ENCODE results near the gene KXD1. TPM values are rescaled to one million over a fixed set of nuclear protein-coding genes. Genes with fewer than 3 reads are reported as not detected.

Gene KXD1
- total and polyA plus RNA-seq, 2 donors (not counting 1 experiment from before 2014, with no cell fraction given), result 63.3 to 108 TPM

DNA sequence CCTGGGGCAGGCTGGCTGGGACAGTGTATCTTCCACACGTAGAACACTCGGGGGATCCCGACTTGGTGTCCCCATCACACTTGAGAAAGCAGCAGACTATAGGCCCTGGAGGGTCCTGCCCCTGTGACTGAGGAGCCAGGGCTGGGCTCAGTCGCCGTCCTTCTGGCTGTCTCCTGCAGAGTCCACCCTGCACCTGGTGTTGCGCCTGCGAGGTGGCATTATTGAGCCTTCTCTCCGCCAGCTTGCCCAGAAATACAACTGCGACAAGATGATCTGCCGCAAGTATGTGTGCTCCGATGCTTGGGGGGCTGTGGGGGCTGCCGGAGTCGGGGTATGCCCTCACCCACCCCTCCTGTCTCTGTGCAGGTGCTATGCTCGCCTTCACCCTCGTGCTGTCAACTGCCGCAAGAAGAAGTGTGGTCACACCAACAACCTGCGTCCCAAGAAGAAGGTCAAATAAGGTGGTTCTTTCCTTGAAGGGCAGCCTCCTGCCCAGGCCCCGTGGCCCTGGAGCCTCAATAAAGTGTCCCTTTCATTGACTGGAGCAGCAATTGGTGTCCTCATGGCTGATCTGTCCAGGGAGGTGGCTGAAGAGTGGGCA lies 17.1 kb downstream of the KXD1 start:
- Histone ChIP-seq H2AFZ (ENCODE audit: low read length) (no peak overlapping the region), H3K9me3 (ENCODE audit: control insufficient read depth, insufficient read depth, low read depth, low read length) (no peaks in the 10 kb centered on the region), H3K9ac (ENCODE audit: insufficient read depth, low read length) (no peak overlapping the region), H3K27me3 (ENCODE audit: control insufficient read depth, insufficient read depth, low read length) (no peaks in the 10 kb centered on the region), H3K36me3 (ENCODE audit: control insufficient read depth, insufficient read depth, low read length) (peaks cover 22% of the 10 kb centered on the region), H4K20me1 (ENCODE audit: control insufficient read depth, extremely low read depth, insufficient read depth, low read length) (peaks cover 5% of the 10 kb centered on the region), H3K4me1 (ENCODE audit: control insufficient read depth, extremely low read depth, insufficient read depth, low read length) (peaks cover 8% of the 10 kb centered on the region), H3K27ac (ENCODE audit: insufficient read depth, low read length) (no peak overlapping the region), H3K4me3 (replicated peaks in 1 of 4; ENCODE audit: control extremely low read depth in 1 of 4, insufficient read depth in 1 of 4, low read depth in 3 of 4, low read length in 4 of 4) (no peak overlapping the region), H3K79me2 (ENCODE audit: control insufficient read depth, insufficient read depth, low read length) (peaks cover 24% of the 10 kb centered on the region), H3K4me2 (ENCODE audit: extremely low read depth, insufficient read depth, low read length) (no peak overlapping the region)
- TF ChIP-seq, protein P1, sequence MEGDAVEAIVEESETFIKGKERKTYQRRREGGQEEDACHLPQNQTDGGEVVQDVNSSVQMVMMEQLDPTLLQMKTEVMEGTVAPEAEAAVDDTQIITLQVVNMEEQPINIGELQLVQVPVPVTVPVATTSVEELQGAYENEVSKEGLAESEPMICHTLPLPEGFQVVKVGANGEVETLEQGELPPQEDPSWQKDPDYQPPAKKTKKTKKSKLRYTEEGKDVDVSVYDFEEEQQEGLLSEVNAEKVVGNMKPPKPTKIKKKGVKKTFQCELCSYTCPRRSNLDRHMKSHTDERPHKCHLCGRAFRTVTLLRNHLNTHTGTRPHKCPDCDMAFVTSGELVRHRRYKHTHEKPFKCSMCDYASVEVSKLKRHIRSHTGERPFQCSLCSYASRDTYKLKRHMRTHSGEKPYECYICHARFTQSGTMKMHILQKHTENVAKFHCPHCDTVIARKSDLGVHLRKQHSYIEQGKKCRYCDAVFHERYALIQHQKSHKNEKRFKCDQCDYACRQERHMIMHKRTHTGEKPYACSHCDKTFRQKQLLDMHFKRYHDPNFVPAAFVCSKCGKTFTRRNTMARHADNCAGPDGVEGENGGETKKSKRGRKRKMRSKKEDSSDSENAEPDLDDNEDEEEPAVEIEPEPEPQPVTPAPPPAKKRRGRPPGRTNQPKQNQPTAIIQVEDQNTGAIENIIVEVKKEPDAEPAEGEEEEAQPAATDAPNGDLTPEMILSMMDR (conservative IDR thresholded peaks at IDR 0.05 in 1 of 2, IDR thresholded peaks at IDR 0.05 in 1 of 2; ENCODE audit: low read depth in 1 of 2, low read length in 2 of 2), result no peak
- no peak for TF ChIP-seq EZH2 (IDR thresholded peaks at IDR 0.05; ENCODE audit: low read length, missing control alignments)
- no peak for DNase-seq (ENCODE audit: low read depth in 2 of 2)

DNA sequence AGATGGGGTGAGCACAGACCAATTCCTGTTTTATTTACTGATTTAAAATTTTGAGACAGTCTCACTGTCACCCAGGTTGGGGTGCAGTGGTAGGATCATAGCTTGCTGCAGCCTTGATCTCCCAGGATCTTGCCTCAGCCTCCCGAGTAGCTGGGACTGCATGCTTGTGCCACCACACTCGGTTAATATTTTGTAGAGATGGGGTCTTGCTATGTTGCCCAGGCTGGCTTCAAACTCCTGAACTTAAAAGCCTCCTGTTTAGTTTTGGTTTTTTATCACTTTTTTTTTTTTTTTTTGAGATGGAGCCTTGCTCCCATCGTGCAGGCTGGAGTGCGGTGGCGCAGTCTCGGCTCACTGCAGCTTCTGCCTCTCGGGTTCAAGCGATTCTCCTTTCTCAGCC lies 18.7 kb downstream of the KXD1 start:
- Histone ChIP-seq H3K79me2 (ENCODE audit: control insufficient read depth, insufficient read depth, low read length) (peaks cover 24% of the 10 kb centered on the region), H3K4me1 (ENCODE audit: control insufficient read depth, extremely low read depth, insufficient read depth, low read length) (peaks cover 8% of the 10 kb centered on the region), H3K36me3 (ENCODE audit: control insufficient read depth, insufficient read depth, low read length) (peaks cover 22% of the 10 kb centered on the region), H3K27ac (ENCODE audit: insufficient read depth, low read length) (no peak overlapping the region), H3K9me3 (ENCODE audit: control insufficient read depth, insufficient read depth, low read depth, low read length) (no peaks in the 10 kb centered on the region), H3K27me3 (ENCODE audit: control insufficient read depth, insufficient read depth, low read length) (no peaks in the 10 kb centered on the region), H3K4me2 (ENCODE audit: extremely low read depth, insufficient read depth, low read length) (no peak overlapping the region), H3K4me3 (replicated peaks in 1 of 4; ENCODE audit: control extremely low read depth in 1 of 4, insufficient read depth in 1 of 4, low read depth in 3 of 4, low read length in 4 of 4) (no peak overlapping the region), H2AFZ (ENCODE audit: low read length) (no peak overlapping the region), H3K9ac (ENCODE audit: insufficient read depth, low read length) (no peak overlapping the region), H4K20me1 (ENCODE audit: control insufficient read depth, extremely low read depth, insufficient read depth, low read length) (peaks cover 5% of the 10 kb centered on the region)
- no peak for DNase-seq (ENCODE audit: low read depth in 2 of 2)
- no peak for TF ChIP-seq EZH2 (IDR thresholded peaks at IDR 0.05; ENCODE audit: low read length, missing control alignments)
- TF ChIP-seq, protein P1 (conservative IDR thresholded peaks at IDR 0.05 in 1 of 2, IDR thresholded peaks at IDR 0.05 in 1 of 2; ENCODE audit: low read depth in 1 of 2, low read length in 2 of 2), result no peak

DNA sequence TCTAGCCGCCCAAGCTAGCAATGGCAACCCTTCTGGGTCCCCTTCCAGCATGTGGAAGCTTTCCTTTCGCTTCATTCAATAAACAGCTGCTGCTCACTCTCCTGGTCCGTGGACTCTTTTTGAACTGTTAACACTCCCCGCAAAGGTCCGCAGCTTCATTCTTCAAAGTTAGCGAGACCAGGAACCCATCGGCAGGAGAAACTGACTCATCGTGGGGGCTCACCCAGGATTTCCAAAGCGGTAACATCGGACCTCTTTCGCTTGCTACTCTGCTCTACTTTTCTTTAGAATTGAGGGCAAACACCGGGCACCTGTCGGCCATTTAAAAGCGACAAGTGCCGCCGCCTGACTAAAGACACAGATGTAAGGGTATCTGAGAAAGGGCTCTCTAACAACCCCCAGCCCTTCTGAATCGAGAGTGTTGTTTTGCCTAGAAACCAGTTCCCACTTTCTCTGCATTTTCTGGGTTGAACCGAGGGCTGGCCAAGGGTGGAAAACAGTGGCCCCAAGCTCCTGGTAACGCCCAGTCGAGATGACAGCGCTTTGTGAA lies 19.8 kb downstream of the KXD1 start:
- H3K4me3 ChIP-seq (replicated peaks in 1 of 4; ENCODE audit: control extremely low read depth in 1 of 4, insufficient read depth in 1 of 4, low read depth in 3 of 4, low read length in 4 of 4), result no peak overlapping the region
- no peaks in the 10 kb centered on the region for H3K9me3 ChIP-seq (ENCODE audit: control insufficient read depth, insufficient read depth, low read depth, low read length)
- no peaks in the 10 kb centered on the region for H3K27me3 ChIP-seq (ENCODE audit: control insufficient read depth, insufficient read depth, low read length)
- H4K20me1 ChIP-seq (ENCODE audit: control insufficient read depth, extremely low read depth, insufficient read depth, low read length), result peaks cover 5% of the 10 kb centered on the region
- H3K27ac ChIP-seq (ENCODE audit: insufficient read depth, low read length), result no peak overlapping the region
- TF ChIP-seq, protein P1 (conservative IDR thresholded peaks at IDR 0.05 in 1 of 2, IDR thresholded peaks at IDR 0.05 in 1 of 2; ENCODE audit: low read depth in 1 of 2, low read length in 2 of 2), result no peak
- no peak for TF ChIP-seq EZH2 (IDR thresholded peaks at IDR 0.05; ENCODE audit: low read length, missing control alignments)
- H3K9ac ChIP-seq (ENCODE audit: insufficient read depth, low read length), result no peak overlapping the region
- H3K79me2 ChIP-seq (ENCODE audit: control insufficient read depth, insufficient read depth, low read length), result peaks cover 17% of the 10 kb centered on the region
- peaks cover 22% of the 10 kb centered on the region for H3K36me3 ChIP-seq (ENCODE audit: control insufficient read depth, insufficient read depth, low read length)
- H3K4me1 ChIP-seq (ENCODE audit: control insufficient read depth, extremely low read depth, insufficient read depth, low read length), result peaks cover 8% of the 10 kb centered on the region
- H3K4me2 ChIP-seq (ENCODE audit: extremely low read depth, insufficient read depth, low read length), result no peak overlapping the region
- no peak for DNase-seq (ENCODE audit: low read depth in 2 of 2)
- no peak overlapping the region for H2AFZ ChIP-seq (ENCODE audit: low read length)
